ENCODE results near the gene ZNF423.

The ZNF423 gene

DNA sequence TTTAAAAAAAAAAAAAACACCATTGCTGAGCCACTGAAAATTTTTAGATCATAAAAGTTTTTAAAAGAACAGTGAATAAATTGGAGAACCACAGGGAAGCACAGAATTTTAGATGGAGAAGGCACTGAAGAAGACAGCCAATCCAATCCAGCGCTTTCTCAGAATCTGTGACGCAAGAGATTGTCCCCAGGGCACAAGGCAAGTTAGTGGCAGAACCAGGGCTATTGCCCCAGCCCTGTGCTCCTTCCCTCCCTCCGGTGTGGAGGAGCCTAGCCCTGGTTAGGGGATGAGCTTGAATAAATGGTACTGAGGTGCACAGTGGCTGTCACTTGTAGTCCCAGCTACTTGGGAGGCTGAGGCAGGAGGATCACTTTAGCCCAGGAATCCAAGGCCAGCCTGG, 108.3 kb downstream of the ZNF423 start:
- DNase-seq (ENCODE audit: low spot score): no peak
- in situ Hi-C loops (cut with MboI; ENCODE audit: low sequenced_read_pairs, unreplicated experiment): no loop called here
- no peak for TF ChIP-seq CTCF (IDR thresholded peaks at IDR 0.05; ENCODE audit: borderline replicate concordance, control extremely low read depth, extremely low read depth, insufficient read depth, missing control alignments)

- DNase-seq (ENCODE audit: low spot score): no peak
- in situ Hi-C loops (cut with MboI; ENCODE audit: low sequenced_read_pairs, unreplicated experiment): no loop called here
- TF ChIP-seq CTCF (IDR thresholded peaks at IDR 0.05; ENCODE audit: borderline replicate concordance, control extremely low read depth, extremely low read depth, insufficient read depth, missing control alignments): no peak
These were observed 109.4 kb downstream of the ZNF423 start for GRCh38 chr16:49746545-49746944.

DNA sequence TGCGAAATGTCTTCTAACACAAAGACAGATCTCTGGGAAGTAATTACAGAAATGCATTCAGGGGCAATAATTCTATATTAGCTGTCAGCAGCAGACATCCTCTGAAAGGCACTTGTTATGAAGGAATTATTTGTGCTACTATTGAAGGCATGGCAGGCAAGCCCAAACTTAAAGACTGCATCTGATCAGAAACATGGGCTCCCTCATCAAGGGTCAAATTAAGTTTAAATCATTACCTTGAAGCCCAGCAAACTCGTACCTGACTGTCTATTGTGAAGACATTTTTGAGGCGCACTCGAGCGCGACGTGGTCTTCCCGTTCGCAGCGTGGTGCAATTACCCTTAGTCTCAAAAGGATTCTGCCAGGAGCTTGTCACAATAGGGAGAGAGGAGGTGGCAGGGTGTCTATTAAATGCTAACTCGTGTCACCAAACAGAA, 110.6 kb downstream of the ZNF423 start:
- in situ Hi-C loops (cut with MboI; ENCODE audit: low sequenced_read_pairs, unreplicated experiment): no loop called here
- no peak for DNase-seq (ENCODE audit: low spot score)
- no peak for TF ChIP-seq CTCF (IDR thresholded peaks at IDR 0.05; ENCODE audit: borderline replicate concordance, control extremely low read depth, extremely low read depth, insufficient read depth, missing control alignments)

GRCh38 chr16:49744244-49745220, 111.4 kb downstream of the ZNF423 start:
- in situ Hi-C loops (cut with MboI; ENCODE audit: low sequenced_read_pairs, unreplicated experiment): no loop called here
- no peak for DNase-seq (ENCODE audit: low spot score)
- TF ChIP-seq CTCF (IDR thresholded peaks at IDR 0.05; ENCODE audit: borderline replicate concordance, control extremely low read depth, extremely low read depth, insufficient read depth, missing control alignments): no peak

- TF ChIP-seq CTCF (IDR thresholded peaks at IDR 0.05; ENCODE audit: borderline replicate concordance, control extremely low read depth, extremely low read depth, insufficient read depth, missing control alignments): no peak
- in situ Hi-C loops (cut with MboI; ENCODE audit: low sequenced_read_pairs, unreplicated experiment): no loop called here
- no peak for DNase-seq (ENCODE audit: low spot score)
These were observed 112.3 kb downstream of the ZNF423 start for GRCh38 chr16:49743658-49744057.

DNA sequence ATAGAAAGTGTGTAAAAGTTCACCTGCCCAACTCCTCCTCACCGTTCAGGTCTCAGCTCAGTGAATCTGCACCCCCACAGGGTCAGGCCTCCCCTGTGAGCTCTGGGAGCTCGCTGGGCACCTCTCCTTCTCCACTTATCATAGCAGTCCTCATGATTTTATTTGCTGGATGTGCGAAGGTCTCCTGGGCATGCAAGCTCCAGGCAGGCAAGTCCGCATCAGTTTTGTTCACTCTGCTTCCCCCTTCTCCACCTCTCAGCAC, 112.8 kb downstream of the ZNF423 start:
- in situ Hi-C loops (cut with MboI; ENCODE audit: low sequenced_read_pairs, unreplicated experiment): no loop called here
- no peak for DNase-seq (ENCODE audit: low spot score)
- no peak for TF ChIP-seq CTCF (IDR thresholded peaks at IDR 0.05; ENCODE audit: borderline replicate concordance, control extremely low read depth, extremely low read depth, insufficient read depth, missing control alignments)
